Glomerular visceral epithelial cell (primary cell): ENCODE results near the gene DUSP6.

Source experiments
- DNase-seq: peaks from one replicate; pipeline ENCODE4 v3.0.0-alpha.2; 2016; ENCODE audit errors: extremely low spot score

The DUSP6 gene

GRCh38 chr12:89373763-89374572, 21.7 kb upstream of the DUSP6 start:
- peak; percentile 75 for DNase-seq

GRCh38 chr12:89372584-89373370, 20.5 kb upstream of the DUSP6 start:
- DNase-seq, result no peak

GRCh38 chr12:89370850-89371249, 18.5 kb upstream of the DUSP6 start:
- peak; percentile 86 for DNase-seq

- no peak for DNase-seq
These were observed 18.1 kb upstream of the DUSP6 start for GRCh38 chr12:89370421-89370831.

- DNase-seq, result no peak
These were observed 16.9 kb upstream of the DUSP6 start for GRCh38 chr12:89369166-89369565.

GRCh38 chr12:89368391-89368790, 16.1 kb upstream of the DUSP6 start:
- no peak for DNase-seq

GRCh38 chr12:89366676-89367364, 14.5 kb upstream of the DUSP6 start:
- no peak for DNase-seq

GRCh38 chr12:89364631-89365030, 12.3 kb upstream of the DUSP6 start:
- DNase-seq, result no peak

- DNase-seq, result no peak
These were observed 11.8 kb upstream of the DUSP6 start for GRCh38 chr12:89364058-89364457.

GRCh38 chr12:89363582-89363981, 11.3 kb upstream of the DUSP6 start:
- no peak for DNase-seq

- no peak for DNase-seq
These were observed 10.8 kb upstream of the DUSP6 start for GRCh38 chr12:89363084-89363483.

- no peak for DNase-seq
These were observed 7.3 kb upstream of the DUSP6 start for GRCh38 chr12:89359615-89360014.

- DNase-seq, result no peak
These were observed 6.5 kb upstream of the DUSP6 start for GRCh38 chr12:89358805-89359204.

- DNase-seq, result peak; percentile 67
These were observed 5.0 kb upstream of the DUSP6 start for GRCh38 chr12:89357297-89357730.

GRCh38 chr12:89356069-89356665, 3.9 kb upstream of the DUSP6 start:
- DNase-seq, result no peak

GRCh38 chr12:89355243-89356068, 3.2 kb upstream of the DUSP6 start:
- peak; percentile 40 for DNase-seq

GRCh38 chr12:89354612-89355067, 2.3 kb upstream of the DUSP6 start:
- DNase-seq, result no peak

GRCh38 chr12:89353823-89354611, 1.7 kb upstream of the DUSP6 start:
- DNase-seq, result peak; percentile 75

- peak; percentile 90 for DNase-seq
These were observed 1.0 kb upstream of the DUSP6 start for GRCh38 chr12:89353188-89353822.

GRCh38 chr12:89352242-89352491, 134 bp downstream of the DUSP6 start:
- DNase-seq, result no peak
